ENCODE data around the gene CNTLN.

Gene CNTLN, protein sequence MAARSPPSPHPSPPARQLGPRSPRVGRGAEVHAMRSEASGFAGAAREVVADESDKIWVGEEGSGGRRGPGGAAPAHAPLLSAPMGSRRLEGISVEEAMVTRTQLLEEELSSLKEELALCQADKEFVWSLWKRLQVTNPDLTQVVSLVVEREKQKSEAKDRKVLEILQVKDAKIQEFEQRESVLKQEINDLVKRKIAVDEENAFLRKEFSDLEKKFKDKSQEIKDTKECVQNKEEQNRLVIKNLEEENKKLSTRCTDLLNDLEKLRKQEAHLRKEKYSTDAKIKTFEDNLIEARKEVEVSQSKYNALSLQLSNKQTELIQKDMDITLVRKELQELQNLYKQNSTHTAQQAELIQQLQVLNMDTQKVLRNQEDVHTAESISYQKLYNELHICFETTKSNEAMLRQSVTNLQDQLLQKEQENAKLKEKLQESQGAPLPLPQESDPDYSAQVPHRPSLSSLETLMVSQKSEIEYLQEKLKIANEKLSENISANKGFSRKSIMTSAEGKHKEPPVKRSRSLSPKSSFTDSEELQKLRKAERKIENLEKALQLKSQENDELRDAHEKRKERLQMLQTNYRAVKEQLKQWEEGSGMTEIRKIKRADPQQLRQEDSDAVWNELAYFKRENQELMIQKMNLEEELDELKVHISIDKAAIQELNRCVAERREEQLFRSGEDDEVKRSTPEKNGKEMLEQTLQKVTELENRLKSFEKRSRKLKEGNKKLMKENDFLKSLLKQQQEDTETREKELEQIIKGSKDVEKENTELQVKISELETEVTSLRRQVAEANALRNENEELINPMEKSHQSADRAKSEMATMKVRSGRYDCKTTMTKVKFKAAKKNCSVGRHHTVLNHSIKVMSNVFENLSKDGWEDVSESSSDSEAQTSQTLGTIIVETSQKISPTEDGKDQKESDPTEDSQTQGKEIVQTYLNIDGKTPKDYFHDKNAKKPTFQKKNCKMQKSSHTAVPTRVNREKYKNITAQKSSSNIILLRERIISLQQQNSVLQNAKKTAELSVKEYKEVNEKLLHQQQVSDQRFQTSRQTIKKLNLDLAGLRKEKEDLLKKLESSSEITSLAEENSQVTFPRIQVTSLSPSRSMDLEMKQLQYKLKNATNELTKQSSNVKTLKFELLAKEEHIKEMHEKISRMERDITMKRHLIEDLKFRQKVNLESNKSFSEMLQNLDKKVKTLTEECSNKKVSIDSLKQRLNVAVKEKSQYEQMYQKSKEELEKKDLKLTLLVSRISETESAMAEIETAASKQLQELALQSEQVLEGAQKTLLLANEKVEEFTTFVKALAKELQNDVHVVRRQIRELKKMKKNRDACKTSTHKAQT (N-terminal part only)

DNA sequence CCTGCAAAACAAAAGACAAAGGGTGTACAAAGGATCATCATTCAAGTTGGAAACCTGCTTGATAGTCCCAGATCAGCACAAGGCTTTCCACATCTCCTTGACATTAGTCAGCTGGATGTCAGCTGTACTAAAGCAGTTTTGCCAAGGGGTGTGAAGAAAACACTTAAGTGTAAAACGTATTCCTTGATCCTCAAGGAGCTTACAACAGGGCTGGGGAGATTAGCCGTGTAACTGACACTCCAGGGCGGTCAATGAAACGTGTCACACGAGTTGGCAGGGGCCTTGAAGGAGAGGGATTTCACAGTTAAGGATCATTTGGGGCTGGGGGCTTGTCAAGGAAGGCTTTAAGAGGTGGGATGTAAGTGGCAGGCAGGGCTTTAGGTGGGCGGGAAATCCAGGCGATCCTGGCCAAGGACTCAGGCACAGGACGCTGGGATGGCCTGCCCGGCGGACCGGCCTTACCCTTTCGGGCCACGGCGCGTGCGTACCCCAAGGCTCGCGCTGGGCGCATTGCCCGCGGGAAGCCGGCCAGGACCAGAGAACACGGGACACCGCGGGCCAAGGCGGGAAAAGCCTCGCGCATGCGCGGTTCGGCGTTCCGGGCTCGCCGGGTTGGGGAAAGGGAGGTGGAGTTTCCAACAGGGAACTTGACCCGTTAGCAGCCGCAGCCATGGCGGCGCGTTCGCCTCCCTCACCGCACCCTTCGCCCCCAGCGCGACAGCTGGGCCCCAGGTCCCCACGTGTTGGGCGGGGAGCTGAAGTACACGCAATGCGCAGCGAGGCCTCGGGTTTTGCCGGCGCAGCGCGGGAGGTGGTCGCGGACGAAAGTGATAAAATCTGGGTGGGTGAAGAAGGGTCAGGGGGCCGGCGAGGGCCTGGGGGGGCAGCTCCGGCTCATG, at the start of gene CNTLN:
CNTLN (plus strand) TSS at position 645 of the 899 bp plus-strand sequence; CDS start at position 671, 26 bp downstream.
- DNase-seq (ENCODE audit: low spot score in 2 of 2), result peak; percentile 87 to 97
- Histone ChIP-seq H3K4me1 (peaks cover 36% of the 10 kb centered on the region), H3K4me3 (peak within 1 kb of the TSS; percentile 70), H3K27me3 (ENCODE audit: low read depth) (no peaks in the 10 kb centered on the region), H3K36me3 (replicated peaks) (no peaks in the 10 kb centered on the region), H3K9me3 (no peaks in the 10 kb centered on the region)
- in situ Hi-C loops (cut with MboI; ENCODE audit: low sequenced_read_pairs), result no loop called here

GRCh38 chr9:17088566-17088965, 46.3 kb upstream of the CNTLN start:
- H3K4me3 ChIP-seq, result no peak overlapping the region
- no peaks in the 10 kb centered on the region for H3K27me3 ChIP-seq (ENCODE audit: low read depth)

DNA sequence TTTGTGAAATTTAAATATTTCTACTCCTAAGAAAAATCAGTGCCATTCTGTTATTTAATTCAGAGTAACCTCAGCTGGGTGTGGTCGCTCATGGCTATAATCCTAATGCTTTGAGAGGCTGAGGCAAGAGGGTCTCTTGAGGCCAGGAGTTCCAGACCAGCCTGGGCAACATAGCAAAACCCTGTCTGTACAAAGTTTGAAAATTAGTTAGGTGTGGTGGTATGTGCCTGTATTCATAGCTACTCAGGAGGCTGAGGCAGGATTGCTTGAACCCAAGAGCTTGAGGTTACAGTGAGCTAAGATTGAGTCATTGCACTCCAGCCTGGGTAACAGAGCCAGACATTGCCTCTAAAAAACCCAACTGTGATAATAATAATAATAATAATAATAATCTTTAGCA, 44.8 kb upstream of the CNTLN start:
- in situ Hi-C loops (cut with MboI; ENCODE audit: low sequenced_read_pairs), result loop anchor here (25.0 kb wide), 1 partner anchor 372 kb away; no protein-coding TSS in a partner anchor
- no peak overlapping the region for H3K4me3 ChIP-seq
- H3K4me1 ChIP-seq, result no peaks in the 10 kb centered on the region
- H3K9me3 ChIP-seq, result no peaks in the 10 kb centered on the region
- H3K36me3 ChIP-seq (replicated peaks), result no peaks in the 10 kb centered on the region
- DNase-seq (ENCODE audit: low spot score in 2 of 2), result no peak
- no peaks in the 10 kb centered on the region for H3K27me3 ChIP-seq (ENCODE audit: low read depth)

More at GRCh38 chr9:17088566-17088965, 46.3 kb upstream of the CNTLN start:
- no peak for DNase-seq (ENCODE audit: low spot score in 2 of 2)
- no peaks in the 10 kb centered on the region for H3K36me3 ChIP-seq (replicated peaks)
- in situ Hi-C loops (cut with MboI; ENCODE audit: low sequenced_read_pairs), result loop anchor here (25.0 kb wide), 1 partner anchor 374 kb away; no protein-coding TSS in a partner anchor
- no peaks in the 10 kb centered on the region for H3K4me1 ChIP-seq
- no peaks in the 10 kb centered on the region for H3K9me3 ChIP-seq

DNA sequence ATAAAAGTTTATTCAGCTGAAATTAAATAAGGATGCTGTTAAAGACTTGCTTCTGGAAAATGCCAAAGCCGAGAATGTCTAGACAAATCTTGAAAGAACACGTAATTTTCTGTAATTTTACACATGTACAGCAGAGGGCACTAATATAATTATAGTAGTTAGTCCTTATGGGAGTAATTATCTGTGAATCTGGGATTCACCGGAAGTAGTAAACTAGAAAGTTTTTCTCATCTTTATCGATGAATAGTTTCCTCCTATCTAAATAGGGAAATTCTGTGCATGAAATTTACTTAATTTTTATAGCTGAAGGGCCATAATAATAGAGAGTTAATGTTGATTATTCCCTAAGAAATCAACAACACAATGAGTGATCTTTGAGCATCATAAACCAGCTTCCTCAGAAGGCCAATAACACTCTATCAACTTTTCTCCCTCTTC, 18.4 kb upstream of the CNTLN start:
- Histone ChIP-seq H3K4me3 (no peak overlapping the region), H3K4me1 (peaks cover 15% of the 10 kb centered on the region; the same call in 1 of the 2 replicates), H3K27me3 (ENCODE audit: low read depth) (no peaks in the 10 kb centered on the region), H3K9me3 (no peaks in the 10 kb centered on the region), H3K36me3 (replicated peaks) (no peaks in the 10 kb centered on the region)
- in situ Hi-C loops (cut with MboI; ENCODE audit: low sequenced_read_pairs), result no loop called here
- DNase-seq (ENCODE audit: low spot score in 2 of 2), result peak in 1 of 2 experiments; percentile 52

DNA sequence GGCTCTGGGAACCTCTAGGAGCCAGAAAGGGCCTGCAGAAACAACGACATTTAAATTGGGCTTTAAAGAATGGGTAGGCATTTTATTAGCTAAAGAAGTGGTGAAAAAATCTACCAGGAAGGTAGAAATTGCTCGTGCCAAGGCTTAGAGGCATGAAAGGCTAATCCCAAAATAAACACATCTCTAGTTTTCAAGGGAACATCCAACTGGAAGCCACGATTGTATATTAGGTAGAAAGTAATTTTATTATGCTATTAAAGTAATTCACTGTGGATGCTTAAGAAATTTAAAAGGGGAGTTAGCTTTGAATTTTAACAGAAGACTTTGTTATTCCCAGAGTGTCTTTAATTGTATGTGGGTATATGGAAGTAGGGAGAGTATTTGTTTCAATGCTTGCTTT, 17.5 kb upstream of the CNTLN start:
- no peaks in the 10 kb centered on the region for H3K27me3 ChIP-seq (ENCODE audit: low read depth)
- in situ Hi-C loops (cut with MboI; ENCODE audit: low sequenced_read_pairs), result no loop called here
- peak; percentile 17 to 72 for DNase-seq (ENCODE audit: low spot score in 2 of 2)
- no peaks in the 10 kb centered on the region for H3K9me3 ChIP-seq
- H3K4me3 ChIP-seq, result no peak overlapping the region
- peaks cover 15% of the 10 kb centered on the region; the same call in 1 of the 2 replicates for H3K4me1 ChIP-seq
- H3K36me3 ChIP-seq (replicated peaks), result no peaks in the 10 kb centered on the region

DNA sequence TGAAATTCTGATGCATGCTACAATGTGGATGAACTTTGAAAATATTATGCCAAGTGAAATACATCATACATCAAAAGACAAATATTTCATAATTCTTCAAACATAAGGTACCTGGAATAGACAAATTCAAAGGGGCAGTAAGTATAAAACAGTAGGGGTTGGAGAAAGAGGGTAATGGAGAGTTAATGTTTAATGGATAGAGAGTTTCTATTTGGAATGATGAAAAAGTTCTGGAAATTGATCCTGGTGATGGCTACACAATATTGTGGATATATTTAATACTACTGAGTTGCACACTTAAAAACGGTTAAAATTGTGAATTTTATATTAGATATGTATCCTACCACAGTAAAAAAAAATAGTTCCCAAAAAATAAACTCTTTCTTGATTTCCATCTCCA, 14.6 kb upstream of the CNTLN start:
- Histone ChIP-seq H3K4me1 (peaks cover 15% of the 10 kb centered on the region; the same call in 1 of the 2 replicates), H3K36me3 (replicated peaks) (no peaks in the 10 kb centered on the region), H3K4me3 (no peak overlapping the region), H3K9me3 (no peaks in the 10 kb centered on the region), H3K27me3 (ENCODE audit: low read depth) (no peaks in the 10 kb centered on the region)
- no peak for DNase-seq (ENCODE audit: low spot score in 2 of 2)
- in situ Hi-C loops (cut with MboI; ENCODE audit: low sequenced_read_pairs), result no loop called here

DNA sequence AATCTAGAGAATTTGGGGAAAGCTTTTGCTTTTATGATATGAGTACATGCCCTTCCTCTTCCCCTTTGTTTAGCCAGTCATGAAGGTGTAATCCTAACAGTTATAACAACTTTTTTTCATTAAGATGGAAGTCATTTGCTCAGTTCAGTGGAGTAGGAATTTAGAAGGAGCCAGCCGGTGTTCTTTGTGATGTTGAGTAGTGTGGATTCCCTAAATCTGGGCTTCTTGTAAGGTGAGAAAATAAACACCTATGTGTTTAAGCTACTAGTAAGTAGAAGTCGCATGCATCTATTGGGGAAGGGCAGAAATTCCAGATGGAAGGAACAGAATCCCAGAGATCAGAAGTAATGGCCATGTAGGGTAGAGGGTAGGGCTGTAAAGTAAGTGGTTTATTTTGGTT, 13.6 kb upstream of the CNTLN start:
- in situ Hi-C loops (cut with MboI; ENCODE audit: low sequenced_read_pairs), result no loop called here
- Histone ChIP-seq H3K27me3 (ENCODE audit: low read depth) (no peaks in the 10 kb centered on the region), H3K9me3 (no peaks in the 10 kb centered on the region), H3K36me3 (replicated peaks) (no peaks in the 10 kb centered on the region), H3K4me1 (peaks cover 15% of the 10 kb centered on the region; the same call in 1 of the 2 replicates), H3K4me3 (no peak overlapping the region)
- DNase-seq (ENCODE audit: low spot score in 2 of 2), result no peak

- in situ Hi-C loops (cut with MboI; ENCODE audit: low sequenced_read_pairs), result no loop called here
- no peaks in the 10 kb centered on the region for H3K27me3 ChIP-seq (ENCODE audit: low read depth)
- H3K36me3 ChIP-seq (replicated peaks), result no peaks in the 10 kb centered on the region
- no peaks in the 10 kb centered on the region for H3K9me3 ChIP-seq
- peaks cover 33% of the 10 kb centered on the region for H3K4me1 ChIP-seq
- DNase-seq (ENCODE audit: low spot score in 2 of 2), result peak; percentile 35 to 83
- no peak overlapping the region for H3K4me3 ChIP-seq
Measured at GRCh38 chr9:17130291-17130690, 4.5 kb upstream of the CNTLN start.

DNA sequence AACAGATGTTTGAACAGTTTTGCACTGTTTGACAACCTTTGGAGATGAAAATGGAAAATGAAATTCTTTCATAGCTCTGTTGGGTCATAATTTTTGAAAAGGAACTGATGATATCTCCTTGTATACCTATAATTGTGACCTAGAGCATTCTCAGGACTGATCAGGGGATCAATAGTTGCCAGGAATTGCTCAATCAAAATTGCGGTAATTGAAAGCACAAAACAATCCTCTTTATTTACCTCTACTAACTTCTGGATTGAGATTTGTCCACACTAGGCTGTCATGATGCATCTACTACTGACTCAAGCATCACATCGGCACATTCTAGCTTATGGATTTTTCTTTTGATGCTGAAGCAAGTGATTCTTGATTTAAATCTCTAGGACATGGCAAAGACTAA, 4.1 kb upstream of the CNTLN start:
- peaks cover 33% of the 10 kb centered on the region for H3K4me1 ChIP-seq
- no peak overlapping the region for H3K4me3 ChIP-seq
- no peaks in the 10 kb centered on the region for H3K27me3 ChIP-seq (ENCODE audit: low read depth)
- DNase-seq (ENCODE audit: low spot score in 2 of 2), result no peak
- in situ Hi-C loops (cut with MboI; ENCODE audit: low sequenced_read_pairs), result no loop called here
- H3K36me3 ChIP-seq (replicated peaks), result no peaks in the 10 kb centered on the region
- H3K9me3 ChIP-seq, result no peaks in the 10 kb centered on the region

DNA sequence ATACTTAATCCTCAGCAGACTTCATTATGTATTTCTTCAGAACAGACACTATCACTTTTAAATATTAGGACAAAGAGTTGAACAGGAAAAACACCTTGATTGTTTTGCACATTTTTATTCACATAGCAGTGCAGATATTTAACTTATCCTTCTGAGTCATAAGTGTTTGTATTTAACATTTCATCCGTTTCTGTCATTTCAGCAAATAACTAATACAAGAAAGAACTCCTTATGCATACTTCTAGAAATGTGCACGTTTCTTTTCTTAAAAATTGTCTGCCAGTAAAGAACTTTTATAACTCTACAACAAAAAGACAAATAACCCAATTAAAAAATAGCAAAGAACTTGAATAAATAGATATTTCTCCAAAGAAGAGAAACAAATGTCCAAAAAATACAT, 3.3 kb upstream of the CNTLN start:
- H3K4me1 ChIP-seq, result peaks cover 33% of the 10 kb centered on the region
- H3K4me3 ChIP-seq, result no peak overlapping the region
- no peaks in the 10 kb centered on the region for H3K36me3 ChIP-seq (replicated peaks)
- in situ Hi-C loops (cut with MboI; ENCODE audit: low sequenced_read_pairs), result no loop called here
- no peak for DNase-seq (ENCODE audit: low spot score in 2 of 2)
- H3K9me3 ChIP-seq, result no peaks in the 10 kb centered on the region
- no peaks in the 10 kb centered on the region for H3K27me3 ChIP-seq (ENCODE audit: low read depth)

DNA sequence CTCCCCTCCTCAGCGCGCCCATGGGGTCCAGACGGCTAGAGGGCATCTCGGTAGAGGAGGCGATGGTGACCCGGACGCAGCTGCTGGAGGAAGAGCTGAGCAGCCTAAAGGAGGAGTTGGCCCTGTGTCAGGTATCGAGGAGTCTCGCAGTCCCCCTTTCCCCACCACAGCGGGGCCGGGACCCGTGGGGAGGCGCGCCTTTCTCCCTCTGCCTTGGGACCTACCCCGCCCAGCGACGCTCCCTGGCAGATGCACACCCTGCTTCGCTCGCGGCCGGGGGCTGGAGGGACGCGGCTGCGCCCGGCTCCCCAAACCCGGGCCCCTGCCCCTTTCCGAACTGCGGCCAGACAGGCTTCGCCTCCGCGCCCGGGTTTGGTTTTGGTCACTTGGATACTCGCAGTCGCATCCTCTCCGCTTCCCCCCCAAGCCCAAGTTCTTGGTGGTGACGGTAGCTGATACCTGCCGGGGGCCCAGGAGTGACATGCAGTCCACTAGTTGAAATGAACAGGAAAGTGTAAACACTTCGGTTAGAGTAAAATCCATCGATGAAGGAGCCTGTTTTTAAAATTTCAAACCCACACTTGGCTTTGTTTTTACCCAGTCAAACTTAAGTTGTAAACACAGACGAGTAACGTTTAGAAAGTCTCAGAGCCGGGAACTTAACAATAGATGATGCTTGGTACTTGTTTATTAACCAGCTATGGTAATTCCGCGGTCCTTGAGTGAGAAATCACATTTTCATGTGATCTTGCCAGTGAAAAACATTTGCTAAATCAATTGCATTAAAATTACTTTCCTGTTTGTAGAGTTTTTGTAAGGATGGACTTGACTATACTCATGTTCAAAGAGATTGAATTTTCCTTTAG, 688 bp downstream of the CNTLN start:
- DNase-seq (ENCODE audit: low spot score in 2 of 2), result peak; percentile 38 to 65
- in situ Hi-C loops (cut with MboI; ENCODE audit: low sequenced_read_pairs), result no loop called here
- H3K4me1 ChIP-seq, result peaks cover 27% of the 10 kb centered on the region
- H3K9me3 ChIP-seq, result no peaks in the 10 kb centered on the region
- peak overlapping the region; percentile 70 for H3K4me3 ChIP-seq
- no peaks in the 10 kb centered on the region for H3K27me3 ChIP-seq (ENCODE audit: low read depth)
- no peaks in the 10 kb centered on the region for H3K36me3 ChIP-seq (replicated peaks)

GRCh38 chr9:17137566-17137965, 2.7 kb downstream of the CNTLN start:
- DNase-seq (ENCODE audit: low spot score in 2 of 2), result no peak
- H3K36me3 ChIP-seq (replicated peaks), result no peaks in the 10 kb centered on the region; the same call in 1 of the 2 replicates
- H3K9me3 ChIP-seq, result no peaks in the 10 kb centered on the region
- in situ Hi-C loops (cut with MboI; ENCODE audit: low sequenced_read_pairs), result no loop called here
- H3K4me3 ChIP-seq, result no peak overlapping the region
- H3K27me3 ChIP-seq (ENCODE audit: low read depth), result no peaks in the 10 kb centered on the region
- H3K4me1 ChIP-seq, result peaks cover 8% of the 10 kb centered on the region
